Type B pancreatic cell (in vitro differentiated cells): Measurements from ENCODE around the gene SERPINB1. TPM values are rescaled to one million over a fixed set of nuclear protein-coding genes. Genes with fewer than 3 reads are reported as not detected.

Source experiments
- DNase-seq: peaks from one replicate; pipeline ENCODE4 v3.0.0; 2021; ENCODE audit warnings: mixed read lengths; ENCODE audit not compliant: unreplicated experiment; ENCODE audit errors: extremely low spot score
- H3K27ac Mint-ChIP-seq: 2 replicates; pipeline ENCODE4 v1.8.0; 2021; ENCODE audit warnings: mild to moderate bottlenecking, mixed read lengths
- H3K27me3 Mint-ChIP-seq: 2 replicates; pipeline ENCODE4 v1.8.0; 2021; ENCODE audit warnings: mixed read lengths
- H3K36me3 Mint-ChIP-seq: 2 replicates; pipeline ENCODE4 v1.8.0; 2021; ENCODE audit warnings: mixed read lengths
- H3K4me1 Mint-ChIP-seq: one replicate; pipeline ENCODE4 v1.8.0; 2021; ENCODE audit warnings: mixed read lengths; ENCODE audit not compliant: unreplicated experiment
- H3K4me3 Mint-ChIP-seq: 2 replicates; pipeline ENCODE4 v1.8.0; 2021; ENCODE audit warnings: mild to moderate bottlenecking, mixed read lengths
- H3K9me3 Mint-ChIP-seq: 2 replicates; pipeline ENCODE4 v1.8.0; 2021; ENCODE audit warnings: mixed read lengths
- microRNA-seq: library from miRNA; unstranded; fragments of <30 nt; microRNA quantifications from one replicate; pipeline ENCODE4, GENCODE V29; 2020
- total RNA-seq: library from RNA; stranded (reverse); gene quantifications from 2 replicates; pipeline ENCODE4 v1.2.1, GENCODE V29; 2021; ENCODE audit warnings: low replicate concordance
- TF ChIP-seq, protein P1 (sequence below): fragments of 200-600 bp; sonication (generic); conservative IDR thresholded peaks from 2 replicates; pipeline ENCODE4 v1.5.0; 2021; ENCODE audit warnings: antibody characterized with exemption, mild to moderate bottlenecking

Gene SERPINB1
- total RNA-seq, 1 donor from 2014 or later: 31.2 TPM

- peaks cover 48% of the 10 kb centered on the region for H3K36me3 Mint-ChIP-seq
- no peak for DNase-seq
- peaks cover 4% of the 10 kb centered on the region for H3K4me1 Mint-ChIP-seq
- no peak overlapping the region for H3K27ac Mint-ChIP-seq
- H3K4me3 Mint-ChIP-seq: no peak overlapping the region
- H3K27me3 Mint-ChIP-seq: no peaks in the 10 kb centered on the region
- TF ChIP-seq, protein P1, sequence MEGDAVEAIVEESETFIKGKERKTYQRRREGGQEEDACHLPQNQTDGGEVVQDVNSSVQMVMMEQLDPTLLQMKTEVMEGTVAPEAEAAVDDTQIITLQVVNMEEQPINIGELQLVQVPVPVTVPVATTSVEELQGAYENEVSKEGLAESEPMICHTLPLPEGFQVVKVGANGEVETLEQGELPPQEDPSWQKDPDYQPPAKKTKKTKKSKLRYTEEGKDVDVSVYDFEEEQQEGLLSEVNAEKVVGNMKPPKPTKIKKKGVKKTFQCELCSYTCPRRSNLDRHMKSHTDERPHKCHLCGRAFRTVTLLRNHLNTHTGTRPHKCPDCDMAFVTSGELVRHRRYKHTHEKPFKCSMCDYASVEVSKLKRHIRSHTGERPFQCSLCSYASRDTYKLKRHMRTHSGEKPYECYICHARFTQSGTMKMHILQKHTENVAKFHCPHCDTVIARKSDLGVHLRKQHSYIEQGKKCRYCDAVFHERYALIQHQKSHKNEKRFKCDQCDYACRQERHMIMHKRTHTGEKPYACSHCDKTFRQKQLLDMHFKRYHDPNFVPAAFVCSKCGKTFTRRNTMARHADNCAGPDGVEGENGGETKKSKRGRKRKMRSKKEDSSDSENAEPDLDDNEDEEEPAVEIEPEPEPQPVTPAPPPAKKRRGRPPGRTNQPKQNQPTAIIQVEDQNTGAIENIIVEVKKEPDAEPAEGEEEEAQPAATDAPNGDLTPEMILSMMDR: no peak
- no peaks in the 10 kb centered on the region for H3K9me3 Mint-ChIP-seq
These were observed 59.3 kb downstream of the SERPINB1 start for GRCh38 chr6:2782356-2782708.

Small RNA genes within 50 kb of the gene (microRNA-seq; reads per million reads assigned to microRNA genes)
- gene MIR4645: not detected

Other genes starting within 250 kb of the SERPINB1 start
- 0.29 and 0.65 TPM in 2 replicates for gene MYLK4, start 90.9 kb downstream of the SERPINB1 start, total RNA-seq
- gene WRNIP1, start 76.5 kb downstream of the SERPINB1 start, total RNA-seq: 37.6 and 41.2 TPM in 2 replicates
- 6.0 and 6.5 TPM in 2 replicates for gene SERPINB9, start 61.4 kb upstream of the SERPINB1 start, total RNA-seq
- gene SERPINB6, start 129.7 kb upstream of the SERPINB1 start, total RNA-seq: 57.5 and 61.2 TPM in 2 replicates
- 19.1 and 19.5 TPM in 2 replicates for gene NQO2, start 158.0 kb upstream of the SERPINB1 start, total RNA-seq
- 14.7 and 16.3 TPM in 2 replicates for gene RIPK1, start 226.6 kb upstream of the SERPINB1 start, total RNA-seq